HepG2 (cell line): ENCODE results near the gene GCLM. TPM values are rescaled to one million over a fixed set of nuclear protein-coding genes. Genes with fewer than 3 reads are reported as not detected.

ENCODE experiments used
- ATF1 ChIP-seq: IDR thresholded peaks from 2 replicates; pipeline ENCODE4 v1.6.1; 2016; ENCODE audit warnings: mild to moderate bottlenecking, control low read depth
- EHMT2 ChIP-seq: fragments of 200-600 bp; sonication (generic); IDR thresholded peaks from 2 replicates; pipeline ENCODE4 v1.7.0; 2017; ENCODE audit warnings: antibody characterized with exemption, low read depth, low read length, borderline replicate concordance
- HIC2 ChIP-seq: sonication (generic); formaldehyde crosslinking; IDR thresholded peaks from 2 replicates; pipeline ENCODE4 v1.9.0; 2022; ENCODE audit warnings: low read depth, missing genetic modification reagents
- POLR2AphosphoS2 ChIP-seq: IDR thresholded peaks from 2 replicates; pipeline ENCODE4 v1.6.1; 2011; ENCODE audit warnings: low read depth, low read length, improper control_type of control experiment
- TBP ChIP-seq: sonication (generic); formaldehyde crosslinking; IDR thresholded peaks from 2 replicates; pipeline ENCODE4 v1.5.0; 2020; ENCODE audit warnings: missing genetic modification reagents
- ZBTB39 ChIP-seq: sonication (generic); formaldehyde crosslinking; IDR thresholded peaks from 2 replicates; pipeline ENCODE4 v1.5.0; 2020; ENCODE audit warnings: missing genetic modification reagents
- ZNF740 ChIP-seq: sonication (generic); formaldehyde crosslinking; IDR thresholded peaks from 2 replicates; pipeline ENCODE4 v1.4.0; 2020; ENCODE audit warnings: missing genetic modification reagents
- ZNF746 ChIP-seq: sonication (generic); formaldehyde crosslinking; IDR thresholded peaks from 2 replicates; pipeline ENCODE4 v1.8.0; 2022; ENCODE audit warnings: mild to moderate bottlenecking, missing genetic modification reagents
- ZNF749 ChIP-seq: sonication (generic); formaldehyde crosslinking; IDR thresholded peaks from 2 replicates; pipeline ENCODE4 v1.8.0; 2022; ENCODE audit warnings: mild to moderate bottlenecking, missing genetic modification reagents, moderate library complexity, borderline replicate concordance
- ZNF878 ChIP-seq: sonication (generic); formaldehyde crosslinking; IDR thresholded peaks from 2 replicates; pipeline ENCODE4 v1.8.1; 2023; ENCODE audit warnings: mild to moderate bottlenecking, missing genetic modification reagents, moderate library complexity
- ZZZ3 ChIP-seq: sonication (generic); formaldehyde crosslinking; IDR thresholded peaks from 2 replicates; pipeline ENCODE4 v1.4.0; 2020; ENCODE audit warnings: missing genetic modification reagents, mild to moderate bottlenecking, borderline replicate concordance
- polyA plus RNA-seq, 8 experiments: library from polyadenylated mRNA; depleted of rRNA in 3 of 8; stranded (reverse) in 7 of 8; unstranded in 1 of 8; fragments of >200 nt; fragmentation: Illumina TruSeq in 4 of 8; extraction: Trizol in 4 of 8; gene quantifications; 2 replicates each; pipeline versions ENCODE4 v1.2.1 to v1.2.3, GENCODE V29; 2011 to 2016; ENCODE audit warnings: low read depth in 4 of 8, missing spikeins in 1 of 8, mixed read lengths in 1 of 8; ENCODE audit not compliant: insufficient read depth in 1 of 8
- total RNA-seq, 5 experiments: library from RNA; depleted of rRNA; stranded (reverse); fragments of >200 nt; fragmentation: Illumina TruSeq; extraction: Trizol; gene quantifications; 2 replicates each; pipeline ENCODE4 v1.2.3, GENCODE V29; 2016; ENCODE audit warnings: low read depth in 1 of 5
- TF ChIP-seq, protein P1 (sequence below): sonication (generic); formaldehyde crosslinking; IDR thresholded peaks from 2 replicates; pipeline ENCODE4 v1.4.0; 2020; ENCODE audit warnings: missing genetic modification reagents, borderline replicate concordance
- TF ChIP-seq, protein P2 (sequence below): sonication (generic); formaldehyde crosslinking; IDR thresholded peaks from 2 replicates; pipeline ENCODE4 v1.5.1; 2020; ENCODE audit warnings: missing genetic modification reagents, mild to moderate bottlenecking, borderline replicate concordance
- TF ChIP-seq, protein P3 (sequence below): sonication (generic); IDR thresholded peaks from 2 replicates; pipeline ENCODE4 v1.6.1; 2016; ENCODE audit warnings: low read depth, borderline replicate concordance
- TF ChIP-seq, protein P4 (sequence below): sonication (generic); formaldehyde crosslinking; IDR thresholded peaks from 2 replicates; pipeline ENCODE4; 2020; ENCODE audit warnings: missing genetic modification reagents, mild to moderate bottlenecking, borderline replicate concordance

Gene GCLM
- total and polyA plus RNA-seq, 2 of the 13 experiments (the other 11 are each of a cell fraction or from before 2014, with no cell fraction given) = 8.7 to 29.9 TPM

DNA sequence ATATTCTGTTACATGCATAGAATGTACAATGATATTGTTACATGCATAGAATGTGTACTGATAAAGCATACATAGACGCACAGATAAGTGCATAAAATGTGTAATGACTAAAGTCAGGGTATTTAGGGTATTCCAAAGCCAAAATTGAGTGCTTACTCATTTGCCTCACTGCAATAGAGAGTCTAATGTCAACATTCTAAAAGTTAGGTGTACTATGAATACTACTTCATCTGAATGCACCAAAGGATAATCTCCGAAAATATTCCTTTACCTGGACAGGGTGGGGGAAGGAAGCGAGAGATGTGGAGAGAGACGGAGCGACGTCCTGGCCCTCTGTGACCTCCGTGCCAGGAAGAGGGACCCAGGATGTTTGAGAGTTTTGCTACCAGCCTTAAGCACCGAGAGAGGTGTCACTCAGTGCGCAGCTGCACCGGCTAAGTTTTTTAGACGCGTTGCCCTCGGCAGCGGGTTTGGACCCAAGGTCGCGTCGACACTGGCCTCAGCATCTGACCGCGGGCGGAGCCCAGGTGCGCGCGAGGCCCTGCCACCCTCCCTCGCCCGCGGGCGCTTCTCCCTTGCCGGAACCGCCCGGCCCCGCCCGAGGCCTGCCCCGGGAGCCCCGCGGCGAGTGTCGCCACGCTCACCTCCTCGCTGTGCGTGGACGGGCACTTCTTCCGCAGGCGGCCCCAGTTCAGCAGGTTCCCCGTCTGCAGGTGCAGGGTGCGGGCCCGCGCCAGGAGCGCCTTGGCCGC, 660 bp downstream of the GCLM start (continued):
- TF ChIP-seq ZBTB39 (no peak), POLR2AphosphoS2 (no peak), ZNF749 (CRISPR knock-in tag) (no peak), ATF1 (CRISPR knock-in tag) (no peak), ZZZ3 (CRISPR knock-in tag) (no peak), TBP (CRISPR knock-in tag) (no peak), HIC2 (CRISPR knock-in tag) (no peak), ZNF878 (no peak), EHMT2 (no peak), ZNF746 (CRISPR knock-in tag) (no peak), ZNF740 (CRISPR knock-in tag) (no peak)
- TF ChIP-seq, protein P1, sequence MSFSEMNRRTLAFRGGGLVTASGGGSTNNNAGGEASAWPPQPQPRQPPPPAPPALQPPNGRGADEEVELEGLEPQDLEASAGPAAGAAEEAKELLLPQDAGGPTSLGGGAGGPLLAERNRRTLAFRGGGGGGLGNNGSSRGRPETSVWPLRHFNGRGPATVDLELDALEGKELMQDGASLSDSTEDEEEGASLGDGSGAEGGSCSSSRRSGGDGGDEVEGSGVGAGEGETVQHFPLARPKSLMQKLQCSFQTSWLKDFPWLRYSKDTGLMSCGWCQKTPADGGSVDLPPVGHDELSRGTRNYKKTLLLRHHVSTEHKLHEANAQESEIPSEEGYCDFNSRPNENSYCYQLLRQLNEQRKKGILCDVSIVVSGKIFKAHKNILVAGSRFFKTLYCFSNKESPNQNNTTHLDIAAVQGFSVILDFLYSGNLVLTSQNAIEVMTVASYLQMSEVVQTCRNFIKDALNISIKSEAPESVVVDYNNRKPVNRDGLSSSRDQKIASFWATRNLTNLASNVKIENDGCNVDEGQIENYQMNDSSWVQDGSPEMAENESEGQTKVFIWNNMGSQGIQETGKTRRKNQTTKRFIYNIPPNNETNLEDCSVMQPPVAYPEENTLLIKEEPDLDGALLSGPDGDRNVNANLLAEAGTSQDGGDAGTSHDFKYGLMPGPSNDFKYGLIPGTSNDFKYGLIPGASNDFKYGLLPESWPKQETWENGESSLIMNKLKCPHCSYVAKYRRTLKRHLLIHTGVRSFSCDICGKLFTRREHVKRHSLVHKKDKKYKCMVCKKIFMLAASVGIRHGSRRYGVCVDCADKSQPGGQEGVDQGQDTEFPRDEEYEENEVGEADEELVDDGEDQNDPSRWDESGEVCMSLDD (CRISPR knock-in tag) = no peak
- TF ChIP-seq, protein P2, sequence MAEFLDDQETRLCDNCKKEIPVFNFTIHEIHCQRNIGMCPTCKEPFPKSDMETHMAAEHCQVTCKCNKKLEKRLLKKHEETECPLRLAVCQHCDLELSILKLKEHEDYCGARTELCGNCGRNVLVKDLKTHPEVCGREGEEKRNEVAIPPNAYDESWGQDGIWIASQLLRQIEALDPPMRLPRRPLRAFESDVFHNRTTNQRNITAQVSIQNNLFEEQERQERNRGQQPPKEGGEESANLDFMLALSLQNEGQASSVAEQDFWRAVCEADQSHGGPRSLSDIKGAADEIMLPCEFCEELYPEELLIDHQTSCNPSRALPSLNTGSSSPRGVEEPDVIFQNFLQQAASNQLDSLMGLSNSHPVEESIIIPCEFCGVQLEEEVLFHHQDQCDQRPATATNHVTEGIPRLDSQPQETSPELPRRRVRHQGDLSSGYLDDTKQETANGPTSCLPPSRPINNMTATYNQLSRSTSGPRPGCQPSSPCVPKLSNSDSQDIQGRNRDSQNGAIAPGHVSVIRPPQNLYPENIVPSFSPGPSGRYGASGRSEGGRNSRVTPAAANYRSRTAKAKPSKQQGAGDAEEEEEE (CRISPR knock-in tag) = no peak
- TF ChIP-seq, protein P3, sequence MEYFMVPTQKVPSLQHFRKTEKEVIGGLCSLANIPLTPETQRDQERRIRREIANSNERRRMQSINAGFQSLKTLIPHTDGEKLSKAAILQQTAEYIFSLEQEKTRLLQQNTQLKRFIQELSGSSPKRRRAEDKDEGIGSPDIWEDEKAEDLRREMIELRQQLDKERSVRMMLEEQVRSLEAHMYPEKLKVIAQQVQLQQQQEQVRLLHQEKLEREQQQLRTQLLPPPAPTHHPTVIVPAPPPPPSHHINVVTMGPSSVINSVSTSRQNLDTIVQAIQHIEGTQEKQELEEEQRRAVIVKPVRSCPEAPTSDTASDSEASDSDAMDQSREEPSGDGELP = 0 out of 2 replicates have a peak, but pooled peaks have one; percentile 16
- TF ChIP-seq, protein P4, sequence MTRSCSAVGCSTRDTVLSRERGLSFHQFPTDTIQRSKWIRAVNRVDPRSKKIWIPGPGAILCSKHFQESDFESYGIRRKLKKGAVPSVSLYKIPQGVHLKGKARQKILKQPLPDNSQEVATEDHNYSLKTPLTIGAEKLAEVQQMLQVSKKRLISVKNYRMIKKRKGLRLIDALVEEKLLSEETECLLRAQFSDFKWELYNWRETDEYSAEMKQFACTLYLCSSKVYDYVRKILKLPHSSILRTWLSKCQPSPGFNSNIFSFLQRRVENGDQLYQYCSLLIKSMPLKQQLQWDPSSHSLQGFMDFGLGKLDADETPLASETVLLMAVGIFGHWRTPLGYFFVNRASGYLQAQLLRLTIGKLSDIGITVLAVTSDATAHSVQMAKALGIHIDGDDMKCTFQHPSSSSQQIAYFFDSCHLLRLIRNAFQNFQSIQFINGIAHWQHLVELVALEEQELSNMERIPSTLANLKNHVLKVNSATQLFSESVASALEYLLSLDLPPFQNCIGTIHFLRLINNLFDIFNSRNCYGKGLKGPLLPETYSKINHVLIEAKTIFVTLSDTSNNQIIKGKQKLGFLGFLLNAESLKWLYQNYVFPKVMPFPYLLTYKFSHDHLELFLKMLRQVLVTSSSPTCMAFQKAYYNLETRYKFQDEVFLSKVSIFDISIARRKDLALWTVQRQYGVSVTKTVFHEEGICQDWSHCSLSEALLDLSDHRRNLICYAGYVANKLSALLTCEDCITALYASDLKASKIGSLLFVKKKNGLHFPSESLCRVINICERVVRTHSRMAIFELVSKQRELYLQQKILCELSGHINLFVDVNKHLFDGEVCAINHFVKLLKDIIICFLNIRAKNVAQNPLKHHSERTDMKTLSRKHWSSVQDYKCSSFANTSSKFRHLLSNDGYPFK = no peak
